DMS153 treated with DMSO at 0.1 percent for 48 hours (cell line): Measurements from ENCODE around the gene GABPB1.

Experiments
- DNase-seq: peaks from one replicate; lab custom pipeline; 2025; ENCODE audit not compliant: unreplicated experiment; lab: John Stamatoyannopoulos, UW

GABPB1 gene

GRCh38 chr15:50280271-50280670 lies 74.7 kb downstream of the GABPB1 start:
- DNase-seq, result no peak

GRCh38 chr15:50278496-50278895 lies 76.5 kb downstream of the GABPB1 start:
- DNase-seq, result no peak

- DNase-seq, result no peak
Measured at GRCh38 chr15:50277370-50277769, 77.6 kb downstream of the GABPB1 start.

- DNase-seq, result no peak
Measured at GRCh38 chr15:50275908-50276307, 79.1 kb downstream of the GABPB1 start.

GRCh38 chr15:50275091-50275490 lies 79.9 kb downstream of the GABPB1 start:
- no peak for DNase-seq

GRCh38 chr15:50267577-50267976 lies 87.4 kb downstream of the GABPB1 start:
- no peak for DNase-seq

GRCh38 chr15:50265620-50266019 lies 89.4 kb downstream of the GABPB1 start, which contains the start of gene HDC:
Gene HDC (minus strand): TSS chr15:50265726. CDS start chr15:50265623, 103 bp downstream.
- no peak for DNase-seq

- DNase-seq, result no peak
Measured at GRCh38 chr15:50262533-50262932, 92.5 kb downstream of the GABPB1 start.

- no peak for DNase-seq
Measured at GRCh38 chr15:50261981-50262380, 93.0 kb downstream of the GABPB1 start.

GRCh38 chr15:50260969-50261496 lies 94.0 kb downstream of the GABPB1 start:
- DNase-seq, result no peak

GRCh38 chr15:50259276-50259675 lies 95.7 kb downstream of the GABPB1 start:
- no peak for DNase-seq

GRCh38 chr15:50257924-50258323 lies 97.1 kb downstream of the GABPB1 start:
- DNase-seq, result no peak

GRCh38 chr15:50257332-50257731 lies 97.7 kb downstream of the GABPB1 start:
- no peak for DNase-seq

- DNase-seq, result no peak
Measured at GRCh38 chr15:50256188-50257041, 98.6 kb downstream of the GABPB1 start.

GRCh38 chr15:50252556-50252955 lies 102.4 kb downstream of the GABPB1 start:
- no peak for DNase-seq

GRCh38 chr15:50251638-50252182 lies 103.3 kb downstream of the GABPB1 start:
- no peak for DNase-seq

- no peak for DNase-seq
Measured at GRCh38 chr15:50250760-50251394, 104.1 kb downstream of the GABPB1 start.

- no peak for DNase-seq
Measured at GRCh38 chr15:50249704-50250103, 105.3 kb downstream of the GABPB1 start.

GRCh38 chr15:50248994-50249582 lies 105.9 kb downstream of the GABPB1 start:
- DNase-seq, result no peak

GRCh38 chr15:50247819-50248655 lies 107.0 kb downstream of the GABPB1 start:
- DNase-seq, result no peak

- no peak for DNase-seq
Measured at GRCh38 chr15:50246631-50247030, 108.4 kb downstream of the GABPB1 start.
